SK-N-SH (cell line): ENCODE results near the gene CIITA. TPM values are rescaled to one million over a fixed set of nuclear protein-coding genes. Genes with fewer than 3 reads are reported as not detected.

Source experiments
- CTCF ChIA-PET: fragments of 300-600, 350-600 bp; formaldehyde crosslinking; extraction: SDS; loops from one replicate; lab custom pipeline; 2021; lab: Yijun Ruan, JAX
- POLR2A ChIA-PET: fragments of 350-600 bp; sonication (Branson Sonifier 250); formaldehyde crosslinking; extraction: SDS; loops from one replicate; lab custom pipeline; 2020; ENCODE audit warnings: antibody characterized with exemption, inconsistent platforms; lab: Yijun Ruan, JAX
- DNase-seq: peaks from one replicate; pipeline ENCODE4 v3.0.0; 2012
- H2AFZ ChIP-seq: fragments of 200-600 bp; sonication (generic); 2 replicates; pipeline ENCODE4 v1.8.1; 2016; ENCODE audit warnings: antibody characterized with exemption, mild to moderate bottlenecking, low read depth
- H3F3A ChIP-seq: fragments of 200-600 bp; sonication (generic); replicated peaks from 2 replicates; pipeline ENCODE3; 2016; ENCODE audit warnings: antibody characterized with exemption, mild to moderate bottlenecking; ENCODE audit not compliant: insufficient read depth
- H3K27ac ChIP-seq, 2 experiments: fragments of 200-500 bp in 1 of 2; fragments of 200-600 bp in 1 of 2; sonication (Bioruptor generic) in 1 of 2; sonication (generic), shearing (Covaris generic) in 1 of 2; 2 replicates each; pipeline versions ENCODE4 v1.5.1 to v1.6.1; 2014 to 2016; ENCODE audit warnings: low read depth in 2 of 2, inconsistent platforms in 1 of 2, low read length in 1 of 2, mild to moderate bottlenecking in 1 of 2, mixed read lengths in 1 of 2
- H3K27me3 ChIP-seq: fragments of 200-600 bp; sonication (generic), shearing (Covaris generic); 2 replicates; pipeline ENCODE4 v1.6.1; 2016; ENCODE audit warnings: mixed run types; ENCODE audit not compliant: insufficient read depth
- H3K36me3 ChIP-seq, 2 experiments: fragments of 200-500 bp in 1 of 2; fragments of 200-600 bp in 1 of 2; sonication (Bioruptor generic) in 1 of 2; sonication (generic) in 1 of 2; replicated peaks in 1 of 2; 2 replicates each; pipeline versions ENCODE3 to v1.5.1; 2014 to 2016; ENCODE audit warnings: low read length in 1 of 2, mild to moderate bottlenecking in 1 of 2; ENCODE audit not compliant: insufficient read depth in 2 of 2, control insufficient read depth in 1 of 2
- H3K4me1 ChIP-seq, 2 experiments: fragments of 200-500 bp in 1 of 2; fragments of 200-600 bp in 1 of 2; sonication (Bioruptor generic) in 1 of 2; sonication (generic), shearing (Covaris generic) in 1 of 2; 2 replicates each; pipeline versions ENCODE4 v1.5.1 to v1.6.1; 2014 to 2016; ENCODE audit warnings: low read depth in 1 of 2, low read length in 1 of 2, mixed run types in 1 of 2; ENCODE audit not compliant: insufficient read depth in 2 of 2, control insufficient read depth in 1 of 2
- H3K4me2 ChIP-seq: fragments of 200-600 bp; sonication (generic), shearing (Covaris generic); 2 replicates; pipeline ENCODE4 v1.6.1; 2017; ENCODE audit warnings: mixed run types
- H3K4me3 ChIP-seq, 2 experiments: fragments of 200-500 bp in 1 of 2; fragments of 200-600 bp in 1 of 2; sonication (Bioruptor generic) in 1 of 2; sonication (generic), shearing (Covaris generic) in 1 of 2; 2 replicates each; pipeline versions ENCODE4 v1.5.1 to v1.8.1; 2014 to 2016; ENCODE audit warnings: low read depth in 2 of 2, inconsistent platforms in 1 of 2, low read length in 1 of 2, mild to moderate bottlenecking in 1 of 2, mixed read lengths in 1 of 2, moderate library complexity in 1 of 2
- H3K79me2 ChIP-seq: fragments of 200-600 bp; sonication (generic); 2 replicates; pipeline ENCODE4 v1.8.1; 2017; ENCODE audit warnings: mild to moderate bottlenecking; ENCODE audit not compliant: insufficient read depth
- H3K9ac ChIP-seq: fragments of 200-600 bp; sonication (generic); 2 replicates; pipeline ENCODE4 v1.6.1; 2017; ENCODE audit warnings: mixed run types
- H3K9me2 ChIP-seq: fragments of 200-600 bp; sonication (generic); 2 replicates; pipeline ENCODE4 v1.6.1; 2017; ENCODE audit warnings: mixed run types
- H3K9me3 ChIP-seq: fragments of 200-600 bp; sonication (generic); 2 replicates; pipeline ENCODE4 v1.6.1; 2017; ENCODE audit warnings: mixed run types, mild to moderate bottlenecking, moderate library complexity
- H4K20me1 ChIP-seq: fragments of 200-600 bp; sonication (generic); 2 replicates; pipeline ENCODE4 v1.6.1; 2017; ENCODE audit warnings: mild to moderate bottlenecking, mixed run types; ENCODE audit not compliant: insufficient read depth
- EZH2phosphoT487 ChIP-seq: fragments of 200-600 bp; sonication (generic); IDR thresholded peaks from 2 replicates; pipeline ENCODE4 v1.6.1; 2017; ENCODE audit warnings: low read depth, mixed run types, mild to moderate bottlenecking, antibody characterized with exemption, moderate library complexity, borderline replicate concordance
- FOSL2 ChIP-seq: IDR thresholded peaks from 2 replicates; pipeline ENCODE4 v1.4.0; 2012; ENCODE audit warnings: low read depth, mild to moderate bottlenecking, moderate library complexity, borderline replicate concordance
- FOXJ3 ChIP-seq: sonication (generic); formaldehyde crosslinking; IDR thresholded peaks from 2 replicates; pipeline ENCODE4 v1.5.1; 2020; ENCODE audit warnings: mild to moderate bottlenecking, missing genetic modification reagents
- FOXM1 ChIP-seq: IDR thresholded peaks from 2 replicates; pipeline ENCODE4 v1.4.0; 2012; ENCODE audit warnings: low read depth, mild to moderate bottlenecking
- GABPA ChIP-seq: IDR thresholded peaks from 2 replicates; pipeline ENCODE4 v1.4.0; 2012; ENCODE audit warnings: low read depth, mild to moderate bottlenecking
- GATA2 ChIP-seq: sonication (generic); formaldehyde crosslinking; IDR thresholded peaks from 2 replicates; pipeline ENCODE4 v1.5.0; 2020; ENCODE audit warnings: mild to moderate bottlenecking, missing genetic modification reagents
- JUND ChIP-seq: IDR thresholded peaks from 2 replicates; pipeline ENCODE4 v1.4.0; 2012
- MEF2A ChIP-seq: IDR thresholded peaks from 2 replicates; pipeline ENCODE4 v1.4.0; 2012; ENCODE audit warnings: low read depth, borderline replicate concordance
- MXI1 ChIP-seq: IDR thresholded peaks from 2 replicates; pipeline ENCODE4 v1.6.1; 2012; ENCODE audit warnings: mild to moderate bottlenecking, low read depth, low read length, improper control_type of control experiment
- NFIC ChIP-seq: IDR thresholded peaks from 2 replicates; pipeline ENCODE4 v1.4.0; 2012; ENCODE audit warnings: borderline replicate concordance
- NRF1 ChIP-seq: IDR thresholded peaks from 2 replicates; pipeline ENCODE4 v1.6.1; 2012; ENCODE audit warnings: low read depth, mild to moderate bottlenecking, low read length
- RAD21 ChIP-seq: IDR thresholded peaks from 2 replicates; pipeline ENCODE4 v1.6.1; 2012; ENCODE audit warnings: mild to moderate bottlenecking, low read length
- RCOR1 ChIP-seq: fragments of 150-350 bp; IDR thresholded peaks from 2 replicates; pipeline ENCODE4 v1.6.1; 2017; ENCODE audit warnings: antibody characterized with exemption, low read length
- RXRA ChIP-seq: IDR thresholded peaks from 2 replicates; pipeline ENCODE4 v1.4.0; 2012; ENCODE audit warnings: low read depth, mild to moderate bottlenecking, borderline replicate concordance
- TAF1 ChIP-seq: IDR thresholded peaks from 2 replicates; pipeline ENCODE4 v1.6.1; 2012; ENCODE audit warnings: low read depth, mild to moderate bottlenecking, low read length, moderate library complexity, borderline replicate concordance
- TEAD4 ChIP-seq: IDR thresholded peaks from 2 replicates; pipeline ENCODE4 v1.4.0; 2012; ENCODE audit warnings: mild to moderate bottlenecking, borderline replicate concordance; ENCODE audit not compliant: insufficient read depth
- WGBS: methylation state at CpG from one replicate; pipeline ENCODE4 v1.1.6; 2017; ENCODE audit warnings: low lambda C conversion rate; 5-methylcytosine and 5-hydroxymethylcytosine counted together
- polyA plus RNA-seq, 3 experiments: library from polyadenylated mRNA; depleted of rRNA; stranded (reverse); fragments of >200 nt; gene quantifications; 2 replicates each; pipeline ENCODE4 v1.2.3, GENCODE V29; 2012
- TF ChIP-seq, protein P1 (sequence below): IDR thresholded peaks from 2 replicates; pipeline ENCODE4 v1.4.0; 2012; ENCODE audit warnings: low read depth
- TF ChIP-seq, protein P2 (sequence below): fragments of 150-350 bp; IDR thresholded peaks from 2 replicates; pipeline ENCODE4 v1.6.1; 2016; ENCODE audit warnings: mild to moderate bottlenecking, low read depth, low read length
- TF ChIP-seq, protein P3 (sequence below): IDR thresholded peaks from 2 replicates; pipeline ENCODE4; 2012
- TF ChIP-seq, protein P4 (sequence below): fragments of 150-350 bp; IDR thresholded peaks from 2 replicates; pipeline ENCODE4 v1.6.1; 2017; ENCODE audit warnings: antibody characterized with exemption, low read length, low read depth, borderline replicate concordance
- TF ChIP-seq, protein P5 (sequence below): IDR thresholded peaks from 2 replicates; pipeline ENCODE4 v1.4.0; 2012; ENCODE audit warnings: low read depth, borderline replicate concordance

The CIITA gene
- polyA plus RNA-seq, 1 of the 3 experiments (the other 2 are of a cell fraction) = 0.23 TPM

DNA sequence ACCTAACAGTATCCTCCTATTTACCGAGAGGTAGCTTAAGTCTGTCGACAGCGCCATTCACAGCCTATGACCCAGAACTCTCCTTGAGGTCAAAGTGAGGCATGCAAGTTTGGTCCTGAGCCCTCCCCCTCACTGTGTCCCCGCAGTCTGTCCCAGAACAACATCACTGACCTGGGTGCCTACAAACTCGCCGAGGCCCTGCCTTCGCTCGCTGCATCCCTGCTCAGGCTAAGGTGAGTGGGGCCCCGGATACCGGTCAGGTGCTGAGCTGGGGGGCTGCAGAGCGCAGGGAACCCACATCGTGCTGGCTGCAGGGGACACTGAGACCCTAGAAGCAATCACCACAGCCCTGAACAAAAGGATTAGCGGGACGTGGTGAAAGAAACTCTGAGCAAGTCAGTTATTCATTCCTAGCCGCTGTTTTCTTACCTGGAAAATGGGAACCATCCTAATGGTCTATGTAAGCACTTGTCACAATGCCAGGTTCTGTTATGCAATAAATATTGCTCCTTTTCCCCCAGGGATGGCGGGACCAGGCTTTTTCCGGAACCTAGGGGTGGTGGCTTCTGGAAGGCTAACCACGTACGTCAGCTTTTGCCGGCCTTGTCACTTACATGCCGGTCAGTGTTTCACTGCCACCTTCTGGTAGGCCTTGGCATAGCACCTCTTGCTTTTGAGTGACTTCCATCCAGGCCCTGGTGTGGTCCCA lies 41.4 kb downstream of the CIITA start (continued):
- TF ChIP-seq GATA2 (CRISPR knock-in tag) (no peak), NFIC (no peak), TAF1 (no peak), RCOR1 (0 out of 2 replicates have a peak, but pooled peaks have one; percentile 37), MEF2A (no peak), JUND (no peak), FOSL2 (no peak), FOXJ3 (CRISPR knock-in tag) (no peak), NRF1 (no peak)
- TF ChIP-seq, protein P1, sequence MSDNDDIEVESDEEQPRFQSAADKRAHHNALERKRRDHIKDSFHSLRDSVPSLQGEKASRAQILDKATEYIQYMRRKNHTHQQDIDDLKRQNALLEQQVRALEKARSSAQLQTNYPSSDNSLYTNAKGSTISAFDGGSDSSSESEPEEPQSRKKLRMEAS = no peak
- TF ChIP-seq, protein P2, sequence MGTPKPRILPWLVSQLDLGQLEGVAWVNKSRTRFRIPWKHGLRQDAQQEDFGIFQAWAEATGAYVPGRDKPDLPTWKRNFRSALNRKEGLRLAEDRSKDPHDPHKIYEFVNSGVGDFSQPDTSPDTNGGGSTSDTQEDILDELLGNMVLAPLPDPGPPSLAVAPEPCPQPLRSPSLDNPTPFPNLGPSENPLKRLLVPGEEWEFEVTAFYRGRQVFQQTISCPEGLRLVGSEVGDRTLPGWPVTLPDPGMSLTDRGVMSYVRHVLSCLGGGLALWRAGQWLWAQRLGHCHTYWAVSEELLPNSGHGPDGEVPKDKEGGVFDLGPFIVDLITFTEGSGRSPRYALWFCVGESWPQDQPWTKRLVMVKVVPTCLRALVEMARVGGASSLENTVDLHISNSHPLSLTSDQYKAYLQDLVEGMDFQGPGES = no peak

DNA sequence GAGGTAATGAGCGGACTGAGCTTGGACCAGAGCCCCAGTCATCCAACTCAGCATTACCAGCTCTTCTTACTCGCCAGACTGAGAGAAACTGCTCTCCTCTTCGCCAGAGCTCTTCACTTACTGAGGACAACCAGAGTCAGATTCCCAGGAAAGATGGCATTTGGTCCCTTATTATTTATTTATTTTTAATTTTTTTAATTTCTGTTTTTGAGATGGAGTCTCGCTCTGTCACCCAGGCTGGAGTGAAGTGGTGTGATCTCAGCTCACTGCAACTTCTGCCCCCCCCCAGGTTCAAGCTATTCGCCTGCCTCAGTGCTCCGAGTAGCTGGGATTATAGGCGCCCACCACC lies 42.0 kb downstream of the CIITA start:
- Histone ChIP-seq H3K36me3 (no peaks in the 10 kb centered on the region), H4K20me1 (no peaks in the 10 kb centered on the region), H3F3A (peaks cover 5% of the 10 kb centered on the region), H3K9me3 (no peaks in the 10 kb centered on the region), H3K27me3 (no peaks in the 10 kb centered on the region), H3K4me2 (no peak overlapping the region), H3K79me2 (no peaks in the 10 kb centered on the region), H3K9ac (no peak overlapping the region), H2AFZ (no peak overlapping the region), H3K9me2 (no peaks in the 10 kb centered on the region)
- no peak for DNase-seq
- CTCF ChIA-PET = interaction anchor here (0.6 to 3.5 kb wide), 49 partner anchors 8 to 658 kb away, joined by 3 to 38 read pairs (median 5); partner anchors contain the start of genes DEXI, EMP2 and NUBP1
- 52% methylated on average over 7 of the region's 7 CpGs for WGBS
- no peak for TF ChIP-seq MEF2A
- no peak for TF ChIP-seq GATA2 (CRISPR knock-in tag)
- TF ChIP-seq GABPA = no peak
- no peak for TF ChIP-seq EZH2phosphoT487
- TF ChIP-seq, protein P3, sequence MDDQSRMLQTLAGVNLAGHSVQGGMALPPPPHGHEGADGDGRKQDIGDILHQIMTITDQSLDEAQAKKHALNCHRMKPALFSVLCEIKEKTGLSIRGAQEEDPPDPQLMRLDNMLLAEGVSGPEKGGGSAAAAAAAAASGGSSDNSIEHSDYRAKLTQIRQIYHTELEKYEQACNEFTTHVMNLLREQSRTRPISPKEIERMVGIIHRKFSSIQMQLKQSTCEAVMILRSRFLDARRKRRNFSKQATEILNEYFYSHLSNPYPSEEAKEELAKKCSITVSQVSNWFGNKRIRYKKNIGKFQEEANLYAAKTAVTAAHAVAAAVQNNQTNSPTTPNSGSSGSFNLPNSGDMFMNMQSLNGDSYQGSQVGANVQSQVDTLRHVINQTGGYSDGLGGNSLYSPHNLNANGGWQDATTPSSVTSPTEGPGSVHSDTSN = no peak
- TF ChIP-seq TEAD4 = no peak
- TF ChIP-seq, protein P2 = no peak
- no peak for TF ChIP-seq FOXM1
- no peak for TF ChIP-seq MXI1
- TF ChIP-seq, protein P4, sequence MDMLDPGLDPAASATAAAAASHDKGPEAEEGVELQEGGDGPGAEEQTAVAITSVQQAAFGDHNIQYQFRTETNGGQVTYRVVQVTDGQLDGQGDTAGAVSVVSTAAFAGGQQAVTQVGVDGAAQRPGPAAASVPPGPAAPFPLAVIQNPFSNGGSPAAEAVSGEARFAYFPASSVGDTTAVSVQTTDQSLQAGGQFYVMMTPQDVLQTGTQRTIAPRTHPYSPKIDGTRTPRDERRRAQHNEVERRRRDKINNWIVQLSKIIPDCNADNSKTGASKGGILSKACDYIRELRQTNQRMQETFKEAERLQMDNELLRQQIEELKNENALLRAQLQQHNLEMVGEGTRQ = no peak
- TF ChIP-seq, protein P5, sequence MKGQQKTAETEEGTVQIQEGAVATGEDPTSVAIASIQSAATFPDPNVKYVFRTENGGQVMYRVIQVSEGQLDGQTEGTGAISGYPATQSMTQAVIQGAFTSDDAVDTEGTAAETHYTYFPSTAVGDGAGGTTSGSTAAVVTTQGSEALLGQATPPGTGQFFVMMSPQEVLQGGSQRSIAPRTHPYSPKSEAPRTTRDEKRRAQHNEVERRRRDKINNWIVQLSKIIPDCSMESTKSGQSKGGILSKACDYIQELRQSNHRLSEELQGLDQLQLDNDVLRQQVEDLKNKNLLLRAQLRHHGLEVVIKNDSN = no peak
- TF ChIP-seq RCOR1 = no peak
- TF ChIP-seq RAD21 = no peak
- no peak for TF ChIP-seq RXRA
- no peak for TF ChIP-seq FOSL2
- TF ChIP-seq, all 33 proteins: peak for 0
- POLR2A ChIA-PET = interaction anchor here (1.0 to 1.1 kb wide), 2 partner anchors 101 to 175 kb away, joined by 3 to 8 read pairs; partner anchors contain the start of gene NUBP1
- Histone ChIP-seq H3K27ac (no peak overlapping the region), H3K4me1 (peaks cover 0 to 13% of the 10 kb centered on the region in 2 experiments; a peak in 1 of 4 replicates), H3K4me3 (peak overlapping the region in 1 of 2 experiments; percentile 51; a peak in 1 of 4 replicates)
